ENCODE results near the gene CLCN6. TPM values are rescaled to one million over a fixed set of nuclear protein-coding genes. Genes with fewer than 3 reads are reported as not detected.

CLCN6 gene
- total RNA-seq, 1 experiment from 2014 or later, result 14.0 TPM

GRCh38 chr1:11858158-11858557, 52.2 kb downstream of the CLCN6 start:
- Histone ChIP-seq H3K36me3 (replicated peaks; ENCODE audit: control insufficient read depth, insufficient read depth, low read length) (no peaks in the 10 kb centered on the region), H3K4me3 (ENCODE audit: insufficient read depth, low read depth, low read length) (no peak overlapping the region), H3K27me3 (ENCODE audit: control insufficient read depth, insufficient read depth, low read length) (peaks cover 19% of the 10 kb centered on the region)
- DNase-seq, result peak; percentile 29

GRCh38 chr1:11858613-11858967, 52.6 kb downstream of the CLCN6 start, which contains the start of gene NPPB:
Gene NPPB, minus strand, starts transcription at chr1:11858945. Its CDS starts 112 bp downstream, at chr1:11858833.
- Histone ChIP-seq H3K4me3 (ENCODE audit: insufficient read depth, low read depth, low read length) (peak within 1 kb of the TSS; percentile 27; the same call in 1 of the 2 replicates), H3K36me3 (replicated peaks; ENCODE audit: control insufficient read depth, insufficient read depth, low read length) (no peaks in the 10 kb centered on the region), H3K27me3 (ENCODE audit: control insufficient read depth, insufficient read depth, low read length) (peaks cover 19% of the 10 kb centered on the region)
- no peak for DNase-seq

DNA sequence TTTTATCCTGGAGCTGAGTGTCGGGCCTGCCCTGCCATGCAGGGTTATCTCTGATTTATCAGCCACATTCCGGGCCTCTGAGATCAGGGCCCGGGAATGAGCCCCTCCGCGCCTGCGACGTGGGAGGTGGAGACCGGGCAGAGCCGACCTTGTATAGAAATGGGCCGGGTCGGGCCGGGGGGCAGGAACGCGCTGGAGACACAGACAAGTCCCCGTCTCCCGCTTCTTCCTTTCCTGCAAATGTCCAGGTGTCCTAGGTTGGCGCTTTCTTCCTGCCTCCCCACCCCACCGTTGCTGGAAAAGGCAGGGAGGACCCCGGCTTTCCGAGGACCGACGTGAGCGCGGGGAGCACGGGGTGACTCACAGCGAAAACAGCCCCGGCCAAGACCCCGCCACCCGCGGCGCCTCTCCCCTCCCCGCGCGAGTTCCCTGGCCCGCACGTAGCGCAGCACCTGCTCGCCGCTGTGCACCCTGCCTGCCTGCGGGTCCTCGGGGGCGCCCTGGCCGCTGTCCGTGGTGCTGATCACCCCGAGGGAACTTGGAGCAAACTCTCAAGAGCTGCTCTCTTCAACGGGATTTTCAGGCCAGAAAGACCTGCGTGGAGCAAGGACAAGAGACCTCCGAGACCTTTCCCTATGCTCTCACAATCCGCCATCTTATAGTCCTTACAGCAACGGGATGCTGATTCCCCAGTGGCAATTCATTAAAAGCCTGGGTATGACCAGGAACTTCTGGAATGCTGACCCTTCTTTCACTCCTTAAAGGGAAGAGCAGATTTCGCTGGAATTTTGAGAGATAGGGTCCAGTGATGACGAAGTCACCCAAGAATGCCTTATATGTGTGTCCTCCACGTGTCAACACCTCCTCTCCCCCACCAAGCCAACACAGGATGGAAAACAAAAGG, 53.2 kb downstream of the CLCN6 start:
- peaks cover 19% of the 10 kb centered on the region for H3K27me3 ChIP-seq (ENCODE audit: control insufficient read depth, insufficient read depth, low read length)
- no peaks in the 10 kb centered on the region for H3K36me3 ChIP-seq (replicated peaks; ENCODE audit: control insufficient read depth, insufficient read depth, low read length)
- H3K4me3 ChIP-seq (ENCODE audit: insufficient read depth, low read depth, low read length), result peak overlapping the region; percentile 27; the same call in 1 of the 2 replicates
- DNase-seq, result peak; percentile 95

DNA sequence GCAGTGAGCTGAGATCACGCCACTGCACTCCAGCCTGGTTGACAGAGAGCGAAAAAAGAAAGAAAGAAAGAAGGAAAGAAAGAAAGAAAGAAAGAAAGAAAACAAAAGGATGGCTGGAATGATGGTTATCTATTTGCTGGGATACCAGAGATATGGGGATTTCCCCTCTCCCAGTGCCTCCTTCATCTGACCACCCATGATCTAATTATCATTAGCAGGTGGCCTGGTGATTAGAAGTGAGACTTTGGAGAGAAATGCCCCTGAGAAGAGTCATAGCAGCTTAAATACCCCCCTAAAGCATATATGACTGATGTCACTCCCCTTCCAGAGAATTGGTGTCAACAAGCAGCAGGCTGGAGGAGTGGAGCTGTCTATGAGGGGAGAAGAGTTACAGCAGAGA, 54.1 kb downstream of the CLCN6 start:
- no peaks in the 10 kb centered on the region for H3K36me3 ChIP-seq (replicated peaks; ENCODE audit: control insufficient read depth, insufficient read depth, low read length)
- H3K4me3 ChIP-seq (ENCODE audit: insufficient read depth, low read depth, low read length), result no peak overlapping the region
- peaks cover 19% of the 10 kb centered on the region for H3K27me3 ChIP-seq (ENCODE audit: control insufficient read depth, insufficient read depth, low read length)
- DNase-seq, result no peak

- H3K27me3 ChIP-seq (ENCODE audit: control insufficient read depth, insufficient read depth, low read length), result peaks cover 19% of the 10 kb centered on the region
- DNase-seq, result no peak
- no peak overlapping the region for H3K4me3 ChIP-seq (ENCODE audit: insufficient read depth, low read depth, low read length)
- no peaks in the 10 kb centered on the region for H3K36me3 ChIP-seq (replicated peaks; ENCODE audit: control insufficient read depth, insufficient read depth, low read length)
Measured at GRCh38 chr1:11860587-11860986, 54.6 kb downstream of the CLCN6 start.

DNA sequence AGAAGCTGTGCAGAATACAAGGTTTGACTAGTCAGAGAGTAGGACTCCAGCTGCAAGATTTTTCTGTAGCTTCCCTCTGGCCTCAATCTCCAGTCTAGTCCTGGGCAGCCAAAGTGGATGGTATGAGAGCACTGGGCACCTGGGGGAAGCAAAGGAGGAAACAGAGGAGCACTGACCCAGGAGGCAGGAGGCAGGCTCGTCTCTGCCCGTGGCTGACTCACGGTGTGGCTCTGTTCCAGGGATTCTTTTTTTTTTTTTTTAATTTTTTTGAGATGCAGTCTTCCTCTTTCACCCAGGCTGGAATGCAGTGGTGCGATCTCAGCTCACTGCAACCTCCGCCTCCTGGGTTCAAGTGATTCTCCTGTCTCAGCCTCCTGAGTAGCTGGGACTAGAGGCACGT, 56.9 kb downstream of the CLCN6 start:
- Histone ChIP-seq H3K27me3 (ENCODE audit: control insufficient read depth, insufficient read depth, low read length) (peaks cover 17% of the 10 kb centered on the region), H3K36me3 (replicated peaks; ENCODE audit: control insufficient read depth, insufficient read depth, low read length) (no peaks in the 10 kb centered on the region), H3K4me3 (ENCODE audit: insufficient read depth, low read depth, low read length) (no peak overlapping the region)
- DNase-seq, result no peak

- H3K27me3 ChIP-seq (ENCODE audit: control insufficient read depth, insufficient read depth, low read length), result no peaks in the 10 kb centered on the region
- H3K4me3 ChIP-seq (ENCODE audit: insufficient read depth, low read depth, low read length), result no peak overlapping the region
Measured at GRCh38 chr1:11868331-11868980, 62.5 kb downstream of the CLCN6 start.

GRCh38 chr1:11869104-11869503, 63.1 kb downstream of the CLCN6 start:
- Histone ChIP-seq H3K4me3 (ENCODE audit: insufficient read depth, low read depth, low read length) (no peak overlapping the region), H3K36me3 (replicated peaks; ENCODE audit: control insufficient read depth, insufficient read depth, low read length) (no peaks in the 10 kb centered on the region), H3K27me3 (ENCODE audit: control insufficient read depth, insufficient read depth, low read length) (no peaks in the 10 kb centered on the region)
- DNase-seq, result no peak

More at GRCh38 chr1:11868331-11868980, 62.5 kb downstream of the CLCN6 start:
- no peaks in the 10 kb centered on the region for H3K36me3 ChIP-seq (replicated peaks; ENCODE audit: control insufficient read depth, insufficient read depth, low read length)
- DNase-seq, result no peak

DNA sequence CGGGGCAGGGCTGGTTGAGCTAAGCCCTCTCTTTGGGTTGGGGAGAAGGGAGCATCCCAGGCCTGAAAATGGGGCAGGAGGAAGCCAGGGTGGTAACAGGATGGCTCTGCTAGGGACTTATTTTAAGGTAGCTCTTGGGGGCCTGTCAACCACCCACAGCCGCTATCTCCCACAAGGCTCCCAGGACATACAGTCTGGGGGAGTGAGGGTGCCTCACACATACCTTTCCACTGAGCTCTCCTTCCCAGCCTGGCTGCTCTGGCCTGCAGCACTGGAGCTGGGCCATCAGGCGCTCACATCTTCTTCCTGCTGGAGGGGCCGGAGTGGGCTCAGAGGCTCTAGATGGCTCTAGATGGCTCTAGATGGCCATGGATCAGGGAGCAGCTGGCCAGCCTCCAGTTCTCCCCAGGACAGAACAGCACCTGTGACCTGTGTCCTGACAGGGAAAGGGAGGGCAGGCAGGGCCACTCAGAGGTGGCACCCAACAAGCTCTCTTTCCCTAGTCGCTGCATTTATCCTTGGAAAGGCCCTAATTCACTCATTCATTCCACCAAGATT, 63.7 kb downstream of the CLCN6 start:
- Histone ChIP-seq H3K36me3 (replicated peaks; ENCODE audit: control insufficient read depth, insufficient read depth, low read length) (no peaks in the 10 kb centered on the region), H3K27me3 (ENCODE audit: control insufficient read depth, insufficient read depth, low read length) (no peaks in the 10 kb centered on the region), H3K4me3 (ENCODE audit: insufficient read depth, low read depth, low read length) (no peak overlapping the region)
- no peak for DNase-seq

GRCh38 chr1:11872545-11872944, 66.6 kb downstream of the CLCN6 start:
- Histone ChIP-seq H3K27me3 (ENCODE audit: control insufficient read depth, insufficient read depth, low read length) (no peaks in the 10 kb centered on the region), H3K4me3 (ENCODE audit: insufficient read depth, low read depth, low read length) (no peak overlapping the region), H3K36me3 (replicated peaks; ENCODE audit: control insufficient read depth, insufficient read depth, low read length) (no peaks in the 10 kb centered on the region)
- no peak for DNase-seq

- no peaks in the 10 kb centered on the region for H3K27me3 ChIP-seq (ENCODE audit: control insufficient read depth, insufficient read depth, low read length)
- no peaks in the 10 kb centered on the region for H3K36me3 ChIP-seq (replicated peaks; ENCODE audit: control insufficient read depth, insufficient read depth, low read length)
- DNase-seq, result no peak
- no peak overlapping the region for H3K4me3 ChIP-seq (ENCODE audit: insufficient read depth, low read depth, low read length)
Measured at GRCh38 chr1:11873395-11874257, 67.6 kb downstream of the CLCN6 start.

DNA sequence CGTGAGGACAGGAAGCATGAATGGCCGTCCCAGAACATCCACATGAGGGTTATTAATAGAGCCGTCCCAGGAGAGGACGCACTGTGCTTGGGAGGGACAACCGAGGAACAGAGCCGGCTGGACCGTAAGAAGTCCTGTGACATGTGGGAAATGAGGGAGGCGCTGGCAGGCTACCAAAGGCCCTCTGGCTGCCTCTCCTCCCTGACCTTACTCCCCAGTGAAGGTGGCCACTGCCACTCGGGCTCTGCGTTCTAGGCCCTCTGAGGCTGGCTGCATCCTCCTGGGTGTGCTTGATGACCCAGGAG, 68.2 kb downstream of the CLCN6 start:
- DNase-seq, result no peak
- Histone ChIP-seq H3K36me3 (replicated peaks; ENCODE audit: control insufficient read depth, insufficient read depth, low read length) (no peaks in the 10 kb centered on the region), H3K4me3 (ENCODE audit: insufficient read depth, low read depth, low read length) (no peak overlapping the region), H3K27me3 (ENCODE audit: control insufficient read depth, insufficient read depth, low read length) (no peaks in the 10 kb centered on the region)

GRCh38 chr1:11874624-11875023, 68.6 kb downstream of the CLCN6 start:
- Histone ChIP-seq H3K27me3 (ENCODE audit: control insufficient read depth, insufficient read depth, low read length) (no peaks in the 10 kb centered on the region), H3K36me3 (replicated peaks; ENCODE audit: control insufficient read depth, insufficient read depth, low read length) (no peaks in the 10 kb centered on the region), H3K4me3 (ENCODE audit: insufficient read depth, low read depth, low read length) (no peak overlapping the region)
- no peak for DNase-seq

GRCh38 chr1:11875094-11875493, 69.1 kb downstream of the CLCN6 start:
- Histone ChIP-seq H3K27me3 (ENCODE audit: control insufficient read depth, insufficient read depth, low read length) (no peaks in the 10 kb centered on the region), H3K4me3 (ENCODE audit: insufficient read depth, low read depth, low read length) (no peak overlapping the region), H3K36me3 (replicated peaks; ENCODE audit: control insufficient read depth, insufficient read depth, low read length) (no peaks in the 10 kb centered on the region)
- peak; percentile 69 for DNase-seq
